ENCODE results near the gene ST6GALNAC4. TPM values are rescaled to one million over a fixed set of nuclear protein-coding genes. Genes with fewer than 3 reads are reported as not detected.

The ST6GALNAC4 gene, protein sequence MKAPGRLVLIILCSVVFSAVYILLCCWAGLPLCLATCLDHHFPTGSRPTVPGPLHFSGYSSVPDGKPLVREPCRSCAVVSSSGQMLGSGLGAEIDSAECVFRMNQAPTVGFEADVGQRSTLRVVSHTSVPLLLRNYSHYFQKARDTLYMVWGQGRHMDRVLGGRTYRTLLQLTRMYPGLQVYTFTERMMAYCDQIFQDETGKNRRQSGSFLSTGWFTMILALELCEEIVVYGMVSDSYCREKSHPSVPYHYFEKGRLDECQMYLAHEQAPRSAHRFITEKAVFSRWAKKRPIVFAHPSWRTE
- total RNA-seq: 23.2 and 23.8 TPM in 2 replicates

DNA sequence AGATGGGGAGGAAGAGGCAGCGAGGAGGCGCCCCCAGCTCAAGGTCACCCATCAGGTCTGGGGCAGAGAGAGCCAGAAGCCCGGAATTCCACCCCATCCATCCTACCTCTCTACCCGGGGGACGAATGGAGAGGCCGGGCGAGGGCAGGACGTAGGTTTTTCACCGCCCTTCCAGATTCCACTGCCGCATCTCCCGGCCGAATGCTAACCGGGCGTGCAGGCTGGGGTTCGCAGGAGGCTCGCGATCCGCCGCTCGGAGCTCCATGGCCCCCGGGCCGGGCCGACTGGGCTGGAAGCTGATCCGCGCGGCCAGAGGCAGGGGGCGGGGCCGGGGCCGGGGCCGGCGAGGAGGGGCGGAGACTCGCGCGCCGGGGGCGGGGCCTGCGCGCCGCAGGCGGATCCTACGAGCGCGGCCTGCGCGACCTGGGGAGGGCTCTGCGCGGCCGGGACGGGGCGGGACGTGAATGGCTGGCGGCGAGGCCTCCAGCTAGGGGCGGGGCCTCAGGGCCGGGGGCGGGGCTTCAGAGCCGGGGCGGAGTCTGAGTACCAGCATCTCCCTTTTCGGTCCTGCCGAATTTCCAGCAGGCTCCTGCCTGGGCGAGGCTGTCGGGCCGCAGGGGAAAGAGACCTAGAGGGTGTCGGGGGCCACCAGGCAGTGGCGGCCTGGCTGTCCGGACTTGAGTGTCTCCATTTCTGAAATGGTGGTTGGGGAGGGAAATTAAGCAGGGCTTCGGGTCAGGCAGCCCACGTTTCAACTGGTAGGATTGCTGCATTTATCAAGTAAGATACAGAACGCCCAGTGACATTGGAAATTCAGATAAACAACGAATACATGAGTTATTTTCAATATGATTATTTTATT, at the start of gene ST6GALNAC4:
Gene ST6GALNAC4 (minus strand): TSS at position 322 of the 862 bp plus-strand sequence. CDS start 622 bp downstream, outside the sequence.
- intact Hi-C loops (cut with micrococcal nuclease): loop anchor here (1.0 to 5.0 kb wide), 4 partner anchors 14 to 145 kb away; partner anchors contain the start of gene ST6GALNAC6

DNA sequence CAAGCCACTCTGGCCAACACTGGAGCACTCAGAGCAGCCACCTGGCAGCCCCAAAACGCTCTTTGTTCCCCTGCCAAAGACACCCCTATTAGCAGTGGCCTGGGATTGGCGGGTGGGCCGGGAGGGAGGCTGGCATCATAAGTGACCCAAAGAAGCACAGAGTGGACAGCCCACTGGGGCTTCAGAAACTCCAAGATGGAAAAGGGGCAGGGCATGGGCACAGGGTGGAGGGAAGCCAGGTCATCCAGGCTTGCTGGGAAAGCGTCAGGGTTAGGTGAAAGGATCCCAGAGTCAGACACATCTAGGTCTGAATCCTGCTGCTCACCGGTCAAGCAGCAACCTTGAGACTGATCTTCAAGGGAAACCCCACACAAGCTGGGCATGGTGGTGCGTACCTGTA, 49.1 kb upstream of the ST6GALNAC4 start:
- intact Hi-C loops (cut with micrococcal nuclease): no loop called here

DNA sequence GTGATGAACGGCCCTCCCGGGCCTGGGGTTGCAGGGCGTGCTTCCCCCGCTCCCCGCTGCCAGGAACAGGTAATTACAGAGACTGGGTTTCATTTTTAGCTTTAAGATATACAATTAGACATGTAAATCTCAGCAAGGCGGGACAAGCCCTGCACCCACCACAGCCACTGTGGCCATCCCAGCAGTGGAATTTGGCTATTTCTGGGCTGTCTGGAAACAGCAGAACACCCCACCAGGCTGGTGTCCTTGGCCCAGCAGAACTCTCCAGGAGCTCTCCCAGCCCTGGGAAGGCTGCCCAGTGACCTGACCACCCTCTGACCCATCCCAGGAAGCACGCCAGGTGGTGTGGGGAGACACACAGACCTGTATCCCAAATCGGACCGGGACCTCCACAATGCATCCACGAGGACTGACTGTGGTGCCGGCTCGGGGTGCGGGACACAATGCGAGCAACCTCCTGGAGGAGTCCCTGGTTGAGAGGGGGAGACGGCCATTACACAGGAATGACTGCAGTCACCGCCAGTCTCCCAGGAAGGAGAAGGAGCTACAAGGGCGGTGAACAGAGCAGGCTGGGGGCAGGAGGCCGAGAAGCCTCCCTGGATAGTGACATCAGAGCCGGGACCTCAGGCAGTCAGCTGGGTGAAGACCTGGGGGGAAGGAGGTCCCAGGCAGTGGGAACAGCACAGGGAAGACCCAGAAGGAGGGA, 46.7 kb upstream of the ST6GALNAC4 start:
- intact Hi-C loops (cut with micrococcal nuclease): no loop called here

DNA sequence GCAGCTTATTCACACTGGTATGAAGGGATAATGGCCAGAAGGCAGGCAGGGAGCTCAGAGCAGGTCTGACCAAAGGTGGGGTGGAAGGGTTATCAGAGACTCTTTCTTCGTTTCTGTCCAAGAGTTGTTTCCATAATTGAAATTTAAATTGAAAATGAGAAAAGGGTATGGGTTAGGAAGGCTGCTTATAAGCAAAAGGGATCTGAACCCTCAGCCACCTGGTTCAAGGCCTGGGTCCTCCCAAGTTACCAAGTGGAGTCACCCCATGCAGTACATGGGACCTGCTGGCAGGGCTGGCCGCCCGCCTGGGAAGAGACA, 46.2 kb upstream of the ST6GALNAC4 start:
- intact Hi-C loops (cut with micrococcal nuclease): no loop called here

DNA sequence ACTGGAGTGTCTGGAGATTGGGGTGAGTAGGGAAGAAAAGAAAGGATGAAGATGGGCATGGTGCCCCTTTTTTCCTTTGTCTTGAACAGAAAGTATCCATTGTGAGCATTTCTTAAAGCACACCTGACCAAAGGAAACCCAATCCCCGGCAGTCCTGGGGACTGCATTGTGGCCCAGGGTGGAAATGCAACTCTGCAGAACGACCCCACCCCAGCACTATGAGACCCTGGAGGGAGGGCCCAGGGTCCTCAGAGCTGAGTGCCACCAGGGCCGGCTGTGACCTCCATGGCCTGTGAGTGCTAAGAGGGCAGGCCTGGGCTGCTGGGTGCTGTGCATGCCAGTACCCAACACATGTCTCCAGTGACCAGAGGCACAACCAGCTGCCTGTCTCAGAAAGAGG, 45.4 kb upstream of the ST6GALNAC4 start:
- intact Hi-C loops (cut with micrococcal nuclease): no loop called here

DNA sequence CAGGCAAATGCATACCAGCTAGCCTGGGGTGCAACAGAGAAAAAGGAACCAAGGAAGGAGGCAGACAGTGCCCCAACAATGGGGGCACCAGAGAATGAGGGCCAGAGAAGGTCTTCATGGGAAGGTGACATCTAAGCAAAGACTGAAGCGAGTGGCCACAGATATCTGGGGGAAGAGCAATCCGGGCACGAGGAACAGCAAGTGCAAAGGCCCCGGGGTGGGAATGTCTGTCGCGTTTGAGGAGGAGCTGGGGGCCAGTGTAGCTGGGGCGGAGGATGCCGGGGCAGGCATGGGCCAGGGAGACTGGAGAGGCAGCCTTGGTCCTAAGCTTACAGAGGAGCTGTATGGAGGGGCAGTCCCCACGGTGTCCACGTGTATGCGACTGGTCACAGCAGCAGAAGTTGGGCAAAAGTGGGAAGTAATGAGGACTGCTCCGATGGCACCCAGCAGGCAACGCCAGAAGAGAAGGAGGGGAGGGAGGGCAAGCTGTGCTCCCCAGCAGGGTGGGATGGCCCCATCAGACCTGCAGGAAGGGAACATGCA, 44.8 kb upstream of the ST6GALNAC4 start:
- intact Hi-C loops (cut with micrococcal nuclease): no loop called here

DNA sequence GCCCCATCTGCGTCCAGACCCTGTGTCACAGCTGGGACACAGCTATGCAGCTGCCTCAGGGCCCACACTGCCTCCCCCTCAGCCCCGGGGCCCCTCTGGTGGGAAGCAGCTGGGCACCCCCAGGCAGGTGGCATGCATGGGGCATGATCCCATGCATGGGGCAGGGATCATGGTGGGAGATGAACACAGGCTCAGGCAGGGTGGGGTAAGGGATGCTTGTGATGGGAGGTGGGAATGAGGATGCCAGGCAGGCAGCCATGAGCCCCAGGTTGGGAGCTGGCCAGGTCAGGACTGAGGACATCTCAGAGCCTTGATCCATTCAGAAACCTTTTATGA, 44.3 kb upstream of the ST6GALNAC4 start:
- intact Hi-C loops (cut with micrococcal nuclease): no loop called here

DNA sequence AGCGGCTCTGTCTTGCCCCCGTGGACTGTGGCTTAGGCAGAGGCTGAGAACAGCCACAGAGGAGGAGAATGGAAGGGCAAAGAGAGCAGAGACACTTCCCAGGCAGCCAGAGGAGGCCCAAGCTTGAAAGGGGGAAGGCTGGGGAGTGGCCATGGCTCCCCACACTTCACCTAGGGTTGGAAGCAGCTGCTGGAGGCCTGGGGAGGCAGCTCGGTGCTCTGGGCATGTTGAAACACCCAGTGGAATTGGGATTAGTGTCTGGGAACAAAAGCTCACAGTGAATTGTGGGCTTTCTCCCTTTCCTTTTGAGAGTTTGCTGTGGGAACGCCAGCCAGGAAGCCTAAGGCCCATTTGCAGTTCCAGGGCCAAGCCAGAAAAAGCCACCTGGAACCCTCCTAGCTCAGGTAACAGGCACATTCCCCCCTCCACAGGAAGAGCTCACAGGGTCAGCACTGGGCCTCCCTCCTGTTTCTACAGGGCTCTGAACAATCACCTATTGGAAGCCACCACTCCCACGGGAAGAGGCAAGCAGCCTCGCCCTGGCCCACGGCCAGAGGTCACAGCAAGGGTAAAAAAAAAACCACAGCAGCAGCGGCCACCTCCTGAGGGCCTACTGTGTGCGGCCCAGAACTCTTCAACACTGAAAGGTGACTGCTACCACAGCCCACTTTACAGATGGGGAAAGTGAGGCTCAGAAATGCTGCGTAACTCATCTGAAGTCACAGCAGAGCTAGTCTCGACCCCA, 43.7 kb upstream of the ST6GALNAC4 start:
- intact Hi-C loops (cut with micrococcal nuclease): no loop called here

DNA sequence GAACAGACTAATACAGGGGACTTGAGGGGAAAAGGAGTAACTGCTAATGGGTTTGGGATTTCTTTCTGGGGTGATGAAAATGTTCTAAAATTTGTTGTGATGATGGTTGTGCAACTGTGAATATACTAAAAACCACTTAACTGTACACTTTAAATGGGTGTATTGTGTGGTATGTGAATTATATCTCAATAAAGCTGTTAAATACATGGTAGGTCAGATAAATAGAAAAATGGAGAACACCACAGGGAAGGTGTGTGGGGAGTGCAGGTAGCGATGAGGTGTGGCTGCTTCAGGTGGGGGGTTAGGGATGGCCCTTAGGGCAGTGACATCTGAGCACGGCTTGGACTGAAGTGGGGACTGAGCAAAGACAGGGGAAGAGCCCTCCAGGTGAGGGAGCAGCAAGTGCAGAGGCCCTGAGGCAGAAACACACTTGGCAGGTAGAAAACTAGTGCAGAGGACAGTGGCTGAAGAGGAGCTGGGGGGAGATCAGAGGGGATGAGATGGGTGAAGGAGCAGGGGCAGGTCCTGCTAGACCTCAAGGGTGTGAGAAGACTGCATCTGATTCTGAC, 43.1 kb upstream of the ST6GALNAC4 start:
- intact Hi-C loops (cut with micrococcal nuclease): no loop called here

DNA sequence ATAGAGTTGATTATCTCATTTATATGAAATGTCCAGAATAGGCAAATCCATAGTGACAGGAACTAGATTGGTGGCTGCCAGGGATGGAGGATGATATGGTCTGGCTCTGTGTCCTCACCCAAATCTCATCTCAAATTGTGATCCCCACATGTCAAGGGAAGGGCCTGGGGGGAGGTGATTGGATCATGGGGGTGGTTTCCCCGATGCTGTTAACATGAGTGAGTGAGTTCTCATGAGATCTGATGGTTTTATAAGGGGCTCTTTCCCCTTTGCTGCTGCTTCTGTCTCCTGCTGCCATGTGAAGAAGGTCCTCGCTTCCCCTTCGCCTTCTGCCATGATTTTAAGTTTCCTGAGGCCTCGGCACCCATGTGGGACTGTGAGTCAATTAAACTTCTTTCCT, 42.6 kb upstream of the ST6GALNAC4 start:
- intact Hi-C loops (cut with micrococcal nuclease): no loop called here

DNA sequence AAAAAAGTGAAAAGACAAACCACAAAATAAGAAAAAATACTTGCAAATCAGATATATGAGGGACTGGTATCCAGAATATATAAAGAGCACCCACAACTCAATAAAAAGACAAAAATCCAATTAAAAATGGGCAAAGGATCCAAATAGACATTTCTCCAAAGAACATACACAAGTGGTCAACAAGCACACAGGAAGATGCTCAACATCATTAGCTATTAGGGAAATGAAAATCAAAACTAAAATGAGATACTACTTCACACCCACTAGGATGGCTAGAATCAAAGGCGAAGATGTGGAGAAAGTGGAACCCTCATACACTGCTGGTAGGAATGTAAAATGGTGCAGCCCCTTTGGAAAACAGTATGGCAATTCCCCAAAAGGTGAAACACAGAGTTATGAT, 41.9 kb upstream of the ST6GALNAC4 start:
- intact Hi-C loops (cut with micrococcal nuclease): no loop called here

DNA sequence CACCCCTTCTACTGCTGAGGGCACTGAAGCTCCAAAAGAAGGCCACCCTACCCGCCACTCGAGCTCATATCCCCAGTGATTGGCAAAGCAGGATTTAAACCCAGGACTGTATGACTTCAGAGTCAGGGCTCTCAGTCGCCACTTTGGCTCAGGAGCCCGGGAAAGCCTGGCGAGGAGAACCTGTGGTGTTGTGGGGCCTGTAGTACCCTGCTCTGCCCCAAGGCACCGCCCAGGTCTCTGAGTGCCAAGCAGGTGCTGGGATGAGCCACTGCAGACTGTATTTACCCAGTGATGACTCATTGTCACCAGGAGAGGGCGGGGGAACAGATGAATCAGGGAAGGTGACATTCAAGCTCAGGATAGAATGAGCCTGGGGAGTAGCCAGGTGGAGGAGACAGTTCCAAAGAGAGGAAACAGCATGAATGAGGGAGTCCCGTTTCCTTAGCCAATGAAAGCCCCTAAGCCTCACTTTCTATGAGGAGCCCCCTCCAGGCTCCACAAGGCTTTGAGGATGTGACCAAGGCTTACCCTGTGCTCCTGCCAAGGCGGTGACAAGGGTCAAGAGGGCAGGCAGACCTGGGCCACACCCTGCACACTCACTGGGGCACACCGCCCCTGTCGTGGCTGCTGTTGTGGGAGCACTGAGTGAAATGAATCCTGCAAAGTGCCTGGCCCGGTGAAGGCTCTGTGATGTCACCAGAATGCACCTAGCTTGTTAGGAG, 38.6 kb upstream of the ST6GALNAC4 start:
- intact Hi-C loops (cut with micrococcal nuclease): loop anchor here (1.0 to 2.0 kb wide), 2 partner anchors 15 to 80 kb away; no protein-coding TSS in a partner anchor

DNA sequence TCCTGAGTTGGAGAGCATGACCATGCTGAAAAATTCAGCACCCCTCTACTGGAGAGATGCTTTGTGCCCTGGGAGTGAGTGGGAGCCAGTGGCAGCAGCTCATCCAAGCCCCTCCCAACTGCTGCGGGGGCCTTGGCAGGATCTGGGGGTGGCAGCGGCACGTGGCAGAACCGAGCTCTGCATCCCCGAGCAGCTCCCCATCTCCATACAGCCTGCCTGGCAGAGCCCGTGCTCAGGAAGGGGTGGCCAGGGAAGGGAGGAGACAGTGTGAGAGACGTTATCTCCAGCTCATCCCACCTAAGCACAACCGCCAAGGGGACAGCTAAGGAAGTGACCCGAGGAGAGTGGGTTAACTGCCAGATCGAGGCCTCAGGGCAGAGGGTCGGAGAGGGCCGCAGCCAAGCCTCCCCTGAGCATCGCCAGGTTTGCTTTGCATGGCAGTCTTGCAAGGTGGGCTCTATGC, 38.0 kb upstream of the ST6GALNAC4 start:
- intact Hi-C loops (cut with micrococcal nuclease): loop anchor here (1.0 to 2.0 kb wide), 2 partner anchors 16 to 80 kb away; no protein-coding TSS in a partner anchor

DNA sequence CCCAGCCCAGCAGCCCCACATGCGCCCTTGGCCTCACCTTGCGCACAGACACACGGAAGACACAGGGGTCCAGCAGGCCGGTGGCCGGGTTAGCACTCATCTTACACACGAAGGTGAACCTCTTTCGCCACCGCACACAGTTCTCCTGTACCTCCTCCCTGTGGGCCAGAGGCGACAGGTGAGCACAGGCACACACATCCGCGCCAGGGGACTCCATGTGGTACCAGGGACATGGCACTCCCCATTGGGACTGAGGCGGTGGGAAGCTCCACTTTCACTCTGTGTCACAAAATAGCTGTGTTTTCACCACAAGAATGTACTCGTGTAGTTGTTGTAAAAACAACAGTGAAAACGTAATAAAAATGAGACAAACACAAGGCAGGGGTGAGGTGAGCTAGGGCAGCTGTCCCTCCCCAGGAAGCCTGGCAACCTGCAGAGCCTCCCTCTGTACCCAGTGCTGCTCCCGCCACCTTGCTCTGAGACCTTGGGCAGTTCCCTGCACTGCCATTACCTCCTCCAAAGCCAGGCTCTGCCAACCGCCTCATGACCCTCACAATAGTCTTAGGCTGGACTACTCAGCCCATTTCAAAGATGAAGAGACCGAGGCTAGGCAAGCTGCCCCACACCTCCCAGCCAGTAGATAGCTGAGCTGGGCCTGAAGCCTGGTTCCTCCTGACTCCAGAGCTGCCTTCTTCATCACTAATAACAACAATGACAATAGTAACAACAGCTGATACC, 37.1 kb upstream of the ST6GALNAC4 start:
- intact Hi-C loops (cut with micrococcal nuclease): loop anchor here (2.0 kb wide), 1 partner anchor 17 kb away; no protein-coding TSS in a partner anchor

DNA sequence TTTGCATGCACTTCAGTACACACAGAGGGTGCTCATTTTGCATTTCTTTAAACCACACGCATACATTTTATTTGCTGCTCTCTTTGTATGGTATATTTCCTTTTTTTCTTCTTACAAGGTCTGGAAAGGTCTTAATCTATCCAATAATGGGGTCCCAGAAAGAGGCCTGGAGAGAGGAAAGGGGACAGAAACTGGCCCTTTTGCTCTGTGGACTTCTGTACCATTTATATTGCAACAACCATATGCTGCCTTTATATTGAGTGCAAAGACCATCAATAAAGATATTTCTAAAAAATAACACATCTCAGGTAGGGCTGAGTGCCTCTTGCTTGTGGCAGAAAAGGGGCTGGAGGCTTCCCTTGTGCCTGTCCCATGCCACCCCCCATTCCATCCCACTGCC, 36.3 kb upstream of the ST6GALNAC4 start:
- intact Hi-C loops (cut with micrococcal nuclease): no loop called here

DNA sequence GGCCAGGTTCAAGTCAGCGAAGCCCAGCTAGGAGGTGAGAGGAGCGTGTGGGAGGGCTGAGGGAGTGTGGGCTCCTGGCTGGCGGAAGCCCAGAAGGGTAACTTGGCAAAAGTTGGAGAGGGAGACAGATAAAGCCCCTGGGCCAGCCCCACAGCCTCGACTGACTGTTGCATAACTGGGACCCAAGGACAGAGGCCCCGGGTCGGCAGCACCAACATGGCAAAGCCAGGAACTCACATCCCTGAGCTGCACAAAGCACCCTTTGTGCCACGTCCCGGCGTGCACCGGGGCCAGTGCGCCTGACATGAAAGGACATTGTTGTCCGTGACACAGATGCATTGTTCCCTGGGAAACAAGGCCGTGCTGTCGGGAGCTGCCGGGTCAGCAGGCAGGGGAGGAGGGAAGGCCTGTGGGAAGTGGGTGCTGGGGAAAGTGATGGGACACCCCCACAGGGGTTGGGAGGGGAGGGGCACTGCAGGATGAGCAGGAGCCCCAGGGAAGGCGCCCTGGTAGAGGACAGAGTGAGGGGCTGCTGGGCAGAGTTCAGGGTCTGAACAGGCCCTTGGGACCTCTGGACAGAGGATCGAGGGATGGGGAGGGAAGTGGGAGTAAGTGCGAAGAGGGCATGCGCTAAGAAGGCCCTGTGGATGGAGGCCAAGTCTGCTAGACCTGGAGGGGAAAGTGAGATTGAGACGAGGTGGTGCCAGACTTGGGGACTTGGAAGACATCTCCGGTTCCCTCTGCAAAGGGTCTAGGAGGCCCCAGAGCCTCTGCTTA, 33.9 kb upstream of the ST6GALNAC4 start:
- intact Hi-C loops (cut with micrococcal nuclease): no loop called here

DNA sequence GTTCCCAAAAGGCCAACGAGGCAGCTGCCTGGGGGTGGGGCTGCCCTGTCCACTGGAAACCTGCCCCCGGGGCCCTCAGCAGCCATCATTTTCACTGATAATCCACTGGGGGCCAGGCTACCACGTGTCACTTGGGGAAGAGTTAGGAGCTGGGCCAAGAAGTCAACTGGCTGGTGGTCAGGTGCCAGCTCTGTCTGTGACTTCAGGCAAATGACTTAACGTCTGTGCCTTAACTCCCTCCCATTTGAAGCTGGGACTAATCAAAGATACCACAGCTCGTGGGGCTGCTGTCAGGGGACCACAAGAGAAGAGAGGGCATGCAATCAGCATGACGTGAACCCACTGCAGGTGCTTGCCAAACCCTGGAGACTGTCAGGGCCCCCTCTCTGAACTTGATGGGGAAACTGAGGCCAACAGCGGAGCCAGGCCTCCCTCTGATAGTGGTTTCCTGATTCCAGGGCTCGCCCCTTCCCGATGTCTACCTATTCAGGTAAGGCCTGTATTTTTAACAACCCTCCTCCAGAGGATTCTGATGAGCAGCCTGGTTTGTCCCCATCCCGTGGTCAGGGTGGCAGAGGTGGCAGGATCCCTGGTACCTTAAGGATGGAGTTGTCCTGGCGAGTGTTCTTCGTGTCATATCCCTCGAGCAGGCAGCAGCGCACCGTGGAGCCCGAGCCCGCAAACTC, 33.1 kb upstream of the ST6GALNAC4 start:
- intact Hi-C loops (cut with micrococcal nuclease): no loop called here
